GM21423 (cell line): Measurements from ENCODE around the gene NUMA1.

Experiments
- ATAC-seq: cut with Tn5 transposase; IDR thresholded peaks from one replicate; pipeline ENCODE4 v1.9.1; 2021; ENCODE audit warnings: mild to moderate bottlenecking, moderate library complexity; ENCODE audit not compliant: unreplicated experiment

Gene NUMA1

GRCh38 chr11:72080326-72081183 lies at the start of gene NUMA1, which contains the start of gene LRRC51:
NUMA1 (minus strand) TSS chr11:72080542; CDS start chr11:72035943, 44,599 bp downstream.
LRRC51 (plus strand) TSS chr11:72080850; CDS start chr11:72089084, 8,234 bp downstream.
- ATAC-seq = peak; percentile 95

- ATAC-seq = no peak
These were observed 49.0 kb upstream of the NUMA1 start for GRCh38 chr11:72129381-72129780.

GRCh38 chr11:72127923-72128322 lies 47.6 kb upstream of the NUMA1 start:
- no peak for ATAC-seq

- ATAC-seq = no peak
These were observed 45.6 kb upstream of the NUMA1 start for GRCh38 chr11:72125956-72126355.

GRCh38 chr11:72124046-72124445 lies 43.7 kb upstream of the NUMA1 start:
- no peak for ATAC-seq

GRCh38 chr11:72123117-72123653 lies 42.8 kb upstream of the NUMA1 start:
- no peak for ATAC-seq

GRCh38 chr11:72122607-72123006 lies 42.3 kb upstream of the NUMA1 start:
- no peak for ATAC-seq

- no peak for ATAC-seq
These were observed 40.6 kb upstream of the NUMA1 start for GRCh38 chr11:72120930-72121329.

- no peak for ATAC-seq
These were observed 38.9 kb upstream of the NUMA1 start for GRCh38 chr11:72119198-72119597.

- ATAC-seq = no peak
These were observed 35.8 kb upstream of the NUMA1 start for GRCh38 chr11:72116019-72116755.

GRCh38 chr11:72114570-72114969 lies 34.2 kb upstream of the NUMA1 start:
- ATAC-seq = no peak

- no peak for ATAC-seq
These were observed 32.9 kb upstream of the NUMA1 start for GRCh38 chr11:72112978-72113808.

- peak; percentile 85 for ATAC-seq
These were observed 32.0 kb upstream of the NUMA1 start, which contains the start of gene ANAPC15 for GRCh38 chr11:72112143-72112977. ANAPC15 (minus strand) TSS chr11:72112695; CDS start chr11:72111276, 1,419 bp downstream.

- no peak for ATAC-seq
These were observed 31.2 kb upstream of the NUMA1 start for GRCh38 chr11:72111300-72112142.

GRCh38 chr11:72105888-72106287 lies 25.5 kb upstream of the NUMA1 start, which contains the start of gene TOMT:
TOMT (plus strand) TSS chr11:72105924; CDS start chr11:72105952, 28 bp downstream.
- ATAC-seq = no peak

GRCh38 chr11:72103754-72104167 lies 23.4 kb upstream of the NUMA1 start:
- no peak for ATAC-seq

- peak; percentile 88 for ATAC-seq
These were observed 22.8 kb upstream of the NUMA1 start, which contains the start of gene LAMTOR1 for GRCh38 chr11:72102946-72103753. LAMTOR1 (minus strand) TSS chr11:72103297; CDS start chr11:72103224, 73 bp downstream.

GRCh38 chr11:72102631-72102945 lies 22.2 kb upstream of the NUMA1 start:
- no peak for ATAC-seq
